ENCODE measurements around the gene SPAG6.

GRCh38 chr10:22301193-22301592, 44.1 kb upstream of the SPAG6 start:
- TF ChIP-seq POLR2A (IDR thresholded peaks at IDR 0.05; ENCODE audit: low read length) (no peak), GATA1 (IDR thresholded peaks at IDR 0.05; ENCODE audit: low read depth, low read length) (no peak)

Measured in erythroblast (primary cell).